MCF 10A (cell line): ENCODE measurements around the gene INTS3. TPM values are rescaled to one million over a fixed set of nuclear protein-coding genes. Genes with fewer than 3 reads are reported as not detected.

Source experiments
- BruUV-seq: library from RNA; stranded (reverse); fragments of 400-500 nt; replicated peaks from 2 replicates; lab custom pipeline; 2021; lab: Mats Ljungman, UMichigan
- CTCF ChIA-PET: fragments of 300-600 bp; sonication (Branson Sonifier 250); formaldehyde crosslinking; extraction: SDS; loops from one replicate; lab custom pipeline; 2021; ENCODE audit warnings: antibody characterized with exemption, inconsistent platforms; lab: Yijun Ruan, JAX
- POLR2A ChIA-PET: fragments of 300-600, 350-650 bp; sonication (Branson Sonifier 250); formaldehyde crosslinking; extraction: SDS; loops from one replicate; lab custom pipeline; 2020; ENCODE audit warnings: antibody characterized with exemption, inconsistent platforms; lab: Yijun Ruan, JAX
- DNase-seq: peaks from one replicate; pipeline ENCODE4 v3.0.0-alpha.2; 2018; ENCODE audit not compliant: unreplicated experiment
- H3K27ac Mint-ChIP-seq: one replicate; pipeline ENCODE4 v1.8.0; 2022; ENCODE audit warnings: mild to moderate bottlenecking, low read depth, mixed read lengths; ENCODE audit not compliant: unreplicated experiment
- H3K27me3 Mint-ChIP-seq: one replicate; pipeline ENCODE4 v1.8.0; 2022; ENCODE audit warnings: mixed read lengths; ENCODE audit not compliant: insufficient read depth, unreplicated experiment
- H3K36me3 Mint-ChIP-seq: one replicate; pipeline ENCODE4 v1.8.0; 2022; ENCODE audit warnings: mild to moderate bottlenecking, moderate library complexity, mixed read lengths; ENCODE audit not compliant: insufficient read depth, unreplicated experiment
- H3K4me1 Mint-ChIP-seq: one replicate; pipeline ENCODE4 v1.8.0; 2022; ENCODE audit warnings: mixed read lengths; ENCODE audit not compliant: insufficient read depth, unreplicated experiment
- H3K4me3 Mint-ChIP-seq: one replicate; pipeline ENCODE4 v1.8.0; 2022; ENCODE audit warnings: mild to moderate bottlenecking, moderate library complexity, mixed read lengths; ENCODE audit not compliant: unreplicated experiment
- H3K9me3 Mint-ChIP-seq: one replicate; pipeline ENCODE4 v1.8.0; 2022; ENCODE audit warnings: mixed read lengths; ENCODE audit not compliant: unreplicated experiment
- CTCF ChIP-seq: fragments of 200-600 bp; IDR thresholded peaks from one replicate; pipeline ENCODE4 v1.8.0; 2022; ENCODE audit warnings: antibody characterized with exemption, mild to moderate bottlenecking; ENCODE audit not compliant: unreplicated experiment
- intact Hi-C: fragments of 100-400 bp; cut with micrococcal nuclease; formaldehyde crosslinking; loops from 2 replicates; pipeline ENCODE4 v1.14.1; 2022
- microRNA-seq: library from miRNA; unstranded; fragments of <30 nt; microRNA quantifications from one replicate; pipeline ENCODE4 v1.2.0, GENCODE V29; 2022
- total RNA-seq: library from RNA; stranded (reverse); gene quantifications from 2 replicates; pipeline ENCODE4 v1.2.3, GENCODE V29; 2022

INTS3 gene
- total RNA-seq, 1 experiment from 2014 or later: 68.7 TPM

- no peaks in the 10 kb centered on the region for H3K27me3 Mint-ChIP-seq
- peaks cover 89% of the 10 kb centered on the region for H3K36me3 Mint-ChIP-seq
- H3K27ac Mint-ChIP-seq: no peak overlapping the region
- intact Hi-C loops: no loop called here
- POLR2A ChIA-PET: interaction anchor here (0.5 kb wide), 1 partner anchor 73 kb away, joined by 4 read pairs; no protein-coding TSS in a partner anchor
- no peaks in the 10 kb centered on the region for H3K9me3 Mint-ChIP-seq
- CTCF ChIA-PET: interaction anchor here (0.5 to 2.8 kb wide), 6 partner anchors 10 to 1951 kb away, joined by 3 to 9 read pairs (median 4); partner anchors contain the start of gene DENND4B
- no peak for DNase-seq
- BruUV-seq: no TSS peak
- no peak for TF ChIP-seq CTCF
- H3K4me1 Mint-ChIP-seq: no peaks in the 10 kb centered on the region
- H3K4me3 Mint-ChIP-seq: no peak overlapping the region
Observed at GRCh38 chr1:153818876-153819275, 91.0 kb downstream of the INTS3 start.

Small RNA genes lying within 50 kb of the gene (microRNA-seq; reads per million reads assigned to microRNA genes)
- not detected for gene MIR8083

Other genes with a start within 250 kb of the INTS3 start
- gene S100A6, start 192.1 kb upstream of the INTS3 start, total RNA-seq: 2,571 and 2,904 TPM in 2 replicates
- gene S100A5, start 187.1 kb upstream of the INTS3 start, total RNA-seq: not detected in 2 replicates
- gene S100A4, start 182.2 kb upstream of the INTS3 start, total RNA-seq: 27.2 and 60.7 TPM in 2 replicates
- 85.7 and 90.0 TPM in 2 replicates for gene S100A3, start 178.8 kb upstream of the INTS3 start, total RNA-seq
- 5,064 and 5,163 TPM in 2 replicates for gene S100A2, start 162.2 kb upstream of the INTS3 start, total RNA-seq
- gene S100A16, start 114.9 kb upstream of the INTS3 start, total RNA-seq: 1,014 and 1,213 TPM in 2 replicates
- 264 and 332 TPM in 2 replicates for gene S100A14, start 111.7 kb upstream of the INTS3 start, total RNA-seq
- 210 and 236 TPM in 2 replicates for gene S100A13, start 100.5 kb upstream of the INTS3 start, total RNA-seq
- gene S100A1, start 99.6 kb upstream of the INTS3 start, total RNA-seq: 0.74 TPM in 1 of 2 replicates, not detected in the other
- gene CHTOP, start 94.0 kb upstream of the INTS3 start, total RNA-seq: 147 and 156 TPM in 2 replicates
- gene SNAPIN, start 69.3 kb upstream of the INTS3 start, total RNA-seq: 55.9 and 63.7 TPM in 2 replicates
- gene ILF2, start 57.1 kb upstream of the INTS3 start, total RNA-seq: 348 and 374 TPM in 2 replicates
- gene NPR1, start 49.4 kb upstream of the INTS3 start, total RNA-seq: not detected in 2 replicates
- 11.1 and 12.8 TPM in 2 replicates for gene SLC27A3, start 47.4 kb downstream of the INTS3 start, total RNA-seq
- 95.5 and 108 TPM in 2 replicates for gene GATAD2B, start 194.9 kb downstream of the INTS3 start, total RNA-seq
- gene DENND4B, start 218.7 kb downstream of the INTS3 start, total RNA-seq: 59.6 and 79.1 TPM in 2 replicates
- 47.0 and 55.1 TPM in 2 replicates for gene CRTC2, start 230.6 kb downstream of the INTS3 start, total RNA-seq
- 124 and 159 TPM in 2 replicates for gene SLC39A1, start 235.5 kb downstream of the INTS3 start, total RNA-seq
- 14.7 and 17.6 TPM in 2 replicates for gene CREB3L4, start 239.9 kb downstream of the INTS3 start, total RNA-seq
- gene JTB, start 249.6 kb downstream of the INTS3 start, total RNA-seq: 194 and 224 TPM in 2 replicates